Measurements from ENCODE around the gene NKX2-1. TPM values are rescaled to one million over a fixed set of nuclear protein-coding genes. Genes with fewer than 3 reads are reported as not detected.
A peak's percentile ranks its signal among the peaks of the same experiment; 100 is the strongest.

NKX2-1 gene
- total and polyA plus RNA-seq, 12 donors: not detected

- no peak for DNase-seq
- no peaks in the 10 kb centered on the region for H3K36me3 ChIP-seq
- 1 to 2% methylated on average over 63 of the region's 63 CpGs for WGBS, 2 donors
- peak in 3 of 9 donors; percentile 14 to 26 (median 25) for TF ChIP-seq CTCF (IDR thresholded peaks at IDR 0.05)
- H3K4me3 ChIP-seq: peak overlapping the region in 9 of 10 donors; percentile 6 to 40 (median 28)
- ATAC-seq: peak in 1 of 8 donors; percentile 28
- peaks cover 6 to 46% (median 39%) of the 10 kb centered on the region in 9 donors for H3K4me1 ChIP-seq
- peaks cover 69 to 100% (median 100%) of the 10 kb centered on the region in 7 donors for H3K27me3 ChIP-seq
- no peak overlapping the region for H3K27ac ChIP-seq
- intact Hi-C loops (cut with DNase I): loop anchor here in 1 of 10 donors (10.0 kb wide), 1 partner anchor 446 kb away; no protein-coding TSS in a partner anchor
- H3K9me3 ChIP-seq: no peaks in the 10 kb centered on the region
Measured at GRCh38 chr14:36520601-36521525, 831 bp upstream of the NKX2-1 start.

- H3K4me1 ChIP-seq: peaks cover 6 to 46% (median 35%) of the 10 kb centered on the region in 9 donors
- DNase-seq (no peak), ATAC-seq (peak in 6 of 8 donors; percentile 30 to 65 (median 46))
- H3K4me3 ChIP-seq: peak overlapping the region in 8 of 10 donors; percentile 6 to 45 (median 22)
- intact Hi-C loops (cut with DNase I): no loop called here
- no peaks in the 10 kb centered on the region for H3K36me3 ChIP-seq
- TF ChIP-seq CTCF (IDR thresholded peaks at IDR 0.05): no peak
- H3K27me3 ChIP-seq: peaks cover 62 to 100% (median 100%) of the 10 kb centered on the region in 7 donors
- WGBS, 2 donors: 1 to 2% methylated on average over 77 to 79 of the region's 79 CpGs
- H3K27ac ChIP-seq: no peak overlapping the region
- H3K9me3 ChIP-seq: no peaks in the 10 kb centered on the region
Measured at GRCh38 chr14:36518586-36519430, 1.2 kb downstream of the NKX2-1 start.

GRCh38 chr14:36518031-36518585 is 1.9 kb downstream of the NKX2-1 start:
- peaks cover 66 to 100% (median 100%) of the 10 kb centered on the region in 7 donors for H3K27me3 ChIP-seq
- H3K27ac ChIP-seq: no peak overlapping the region
- intact Hi-C loops (cut with DNase I): no loop called here
- no peaks in the 10 kb centered on the region for H3K9me3 ChIP-seq
- peaks cover 6 to 46% (median 35%) of the 10 kb centered on the region in 9 donors for H3K4me1 ChIP-seq
- no peak for TF ChIP-seq CTCF (IDR thresholded peaks at IDR 0.05)
- H3K36me3 ChIP-seq: no peaks in the 10 kb centered on the region
- ATAC-seq: no peak
- no peak for DNase-seq
- no peak overlapping the region for H3K4me3 ChIP-seq
- WGBS, 2 donors: 1 to 3% methylated on average over 34 of the region's 34 CpGs
